Upper lobe of left lung (tissue), 6 donors: Measurements from ENCODE around the gene CFAP100. TPM values are rescaled to one million over a fixed set of nuclear protein-coding genes. Genes with fewer than 3 reads are reported as not detected.

ENCODE experiments used
- ATAC-seq, 2 donors: fragments of 200-7000 bp; cut with Tn5 transposase; one replicate each; pipeline ENCODE4 v1.9.1; 2022; ENCODE audit warnings: mild to moderate bottlenecking in 2 of 2, moderate library complexity in 2 of 2; ENCODE audit not compliant: low FRiP score in 2 of 2
- DNase-seq, 2 donors: peaks; one replicate each; pipeline ENCODE4 v3.0.0-alpha.2; 2019 to 2020
- H3K27ac ChIP-seq, 4 donors: fragments of 200-600 bp; sonication (generic); one replicate each; pipeline ENCODE4 v1.5.1; 2016 to 2019
- H3K27me3 ChIP-seq, 4 donors: fragments of 200-600 bp; sonication (generic); one replicate each; pipeline ENCODE4 v1.5.1; 2017 to 2019
- H3K36me3 ChIP-seq, 4 donors: fragments of 200-600 bp; sonication (generic); one replicate each; pipeline ENCODE4 v1.5.1; 2016 to 2019
- H3K4me1 ChIP-seq, 4 donors: fragments of 200-600 bp; sonication (generic); one replicate each; pipeline ENCODE4 v1.5.1; 2018 to 2019
- H3K4me3 ChIP-seq, 4 donors: fragments of 200-600 bp; sonication (generic); one replicate each; pipeline ENCODE4 v1.5.1; 2017 to 2019; ENCODE audit warnings: mild to moderate bottlenecking in 2 of 4, moderate library complexity in 1 of 4
- H3K9me3 ChIP-seq, 4 donors: fragments of 200-600 bp; sonication (generic); one replicate each; pipeline ENCODE4 v1.5.1; 2018 to 2019
- CTCF ChIP-seq, 6 experiments: fragments of 450-650 bp in 4 of 6; fragments of 200-600 bp in 2 of 6; sonication (generic) in 2 of 6; IDR thresholded peaks; one replicate each; pipeline ENCODE4 v1.5.1; 2016 to 2019; ENCODE audit warnings: antibody characterized with exemption in 6 of 6
- EP300 ChIP-seq, 4 donors: sonication (generic); formaldehyde crosslinking; IDR thresholded peaks; one replicate each; pipeline ENCODE4 v1.5.1; 2017; ENCODE audit warnings: antibody characterized with exemption in 4 of 4, control low read depth in 2 of 4
- POLR2A ChIP-seq, 4 donors: fragments of 450-650 bp; IDR thresholded peaks; one replicate each; pipeline ENCODE4 v1.5.1; 2016 to 2017; ENCODE audit warnings: antibody characterized with exemption in 4 of 4, mild to moderate bottlenecking in 2 of 4
- POLR2AphosphoS5 ChIP-seq, 2 donors: sonication (generic); formaldehyde crosslinking; IDR thresholded peaks; one replicate each; pipeline ENCODE4 v1.5.1; 2017; ENCODE audit warnings: antibody characterized with exemption in 2 of 2
- WGBS, 2 donors: methylation state at CpG; one replicate each; pipeline ENCODE4 v1.1.5; 2017 to 2018; 5-methylcytosine and 5-hydroxymethylcytosine counted together
- total RNA-seq, 6 donors: library from RNA; depleted of rRNA in 4 of 6; stranded (reverse); fragments of >200 nt in 4 of 6; gene quantifications; one replicate each; pipeline versions ENCODE4 v1.1.0 to v1.2.1, GENCODE V29; 2016 to 2021
- donor health status: DM: no; HTN: no; CAD: no; lungs with moderate emphysema.
- donor health status: DM: no; HTN: yes; CAD: no; lungs with severe emphysema.

The CFAP100 gene
- total RNA-seq, 6 donors from 2014 or later: 0.09 to 57.9 (median 21.6) TPM

- no peaks in the 10 kb centered on the region for H3K27me3 ChIP-seq
- ATAC-seq (no peak), DNase-seq (no peak)
- H3K4me1 ChIP-seq: no peaks in the 10 kb centered on the region
- WGBS, 2 donors: 95 to 98% methylated on average over 9 to 10 of the region's 10 CpGs
- H3K4me3 ChIP-seq: no peak overlapping the region
- TF ChIP-seq EP300 (IDR thresholded peaks at IDR 0.05): no peak
- no peak for TF ChIP-seq POLR2A (IDR thresholded peaks at IDR 0.05)
- no peak for TF ChIP-seq POLR2AphosphoS5 (IDR thresholded peaks at IDR 0.05)
- TF ChIP-seq CTCF (IDR thresholded peaks at IDR 0.05): no peak
- no peaks in the 10 kb centered on the region for H3K36me3 ChIP-seq
- no peak overlapping the region for H3K27ac ChIP-seq
- peaks cover 0 to 14% (median 13%) of the 10 kb centered on the region in 4 donors for H3K9me3 ChIP-seq
Measured at GRCh38 chr3:126424039-126424717, 29.5 kb downstream of the CFAP100 start.

GRCh38 chr3:126424751-126425150 lies 30.0 kb downstream of the CFAP100 start:
- Histone ChIP-seq H3K27ac (no peak overlapping the region), H3K36me3 (no peaks in the 10 kb centered on the region), H3K4me1 (no peaks in the 10 kb centered on the region), H3K4me3 (no peak overlapping the region), H3K9me3 (peaks cover 0 to 14% (median 13%) of the 10 kb centered on the region in 4 donors), H3K27me3 (no peaks in the 10 kb centered on the region)
- WGBS, 2 donors: 68 to 78% methylated on average over 3 of the region's 3 CpGs
- ATAC-seq (no peak), DNase-seq (no peak)
- TF ChIP-seq POLR2A (IDR thresholded peaks at IDR 0.05): no peak
- TF ChIP-seq EP300 (IDR thresholded peaks at IDR 0.05): no peak
- TF ChIP-seq POLR2AphosphoS5 (IDR thresholded peaks at IDR 0.05): no peak
- no peak for TF ChIP-seq CTCF (IDR thresholded peaks at IDR 0.05)

GRCh38 chr3:126431103-126431534 lies 36.4 kb downstream of the CFAP100 start:
- TF ChIP-seq CTCF (IDR thresholded peaks at IDR 0.05): no peak
- TF ChIP-seq POLR2AphosphoS5 (IDR thresholded peaks at IDR 0.05): no peak
- TF ChIP-seq POLR2A (IDR thresholded peaks at IDR 0.05): no peak
- Histone ChIP-seq H3K9me3 (peaks cover 0 to 11% (median 5%) of the 10 kb centered on the region in 4 donors), H3K4me3 (no peak overlapping the region), H3K36me3 (peaks cover 0 to 23% (median 13%) of the 10 kb centered on the region in 4 donors), H3K27ac (no peak overlapping the region), H3K27me3 (no peaks in the 10 kb centered on the region), H3K4me1 (no peaks in the 10 kb centered on the region)
- DNase-seq (no peak), ATAC-seq (no peak)
- WGBS, 2 donors: 82 to 100% methylated on average over 1 of the region's 1 CpG

GRCh38 chr3:126432361-126433104 lies 37.8 kb downstream of the CFAP100 start:
- ATAC-seq: no peak
- H3K27me3 ChIP-seq: no peaks in the 10 kb centered on the region

More at GRCh38 chr3:126432361-126433104, 37.8 kb downstream of the CFAP100 start:
- no peak overlapping the region for H3K4me3 ChIP-seq
- WGBS, 2 donors: 95% methylated on average over 4 of the region's 4 CpGs
- no peak overlapping the region for H3K27ac ChIP-seq
- DNase-seq: no peak
- TF ChIP-seq POLR2A (IDR thresholded peaks at IDR 0.05) (no peak), EP300 (IDR thresholded peaks at IDR 0.05) (no peak), CTCF (IDR thresholded peaks at IDR 0.05) (no peak), POLR2AphosphoS5 (IDR thresholded peaks at IDR 0.05) (no peak)
- no peaks in the 10 kb centered on the region for H3K4me1 ChIP-seq
- H3K36me3 ChIP-seq: peaks cover 5 to 37% (median 25%) of the 10 kb centered on the region in 4 donors
- H3K9me3 ChIP-seq: peaks cover 0 to 4% (median 0%) of the 10 kb centered on the region in 4 donors
